ENCODE measurements around the gene MPZL1. TPM values are rescaled to one million over a fixed set of nuclear protein-coding genes. Genes with fewer than 3 reads are reported as not detected.

The MPZL1 gene
- total and polyA plus RNA-seq, 9 donors = 30.3 to 180 (median 80.1) TPM

DNA sequence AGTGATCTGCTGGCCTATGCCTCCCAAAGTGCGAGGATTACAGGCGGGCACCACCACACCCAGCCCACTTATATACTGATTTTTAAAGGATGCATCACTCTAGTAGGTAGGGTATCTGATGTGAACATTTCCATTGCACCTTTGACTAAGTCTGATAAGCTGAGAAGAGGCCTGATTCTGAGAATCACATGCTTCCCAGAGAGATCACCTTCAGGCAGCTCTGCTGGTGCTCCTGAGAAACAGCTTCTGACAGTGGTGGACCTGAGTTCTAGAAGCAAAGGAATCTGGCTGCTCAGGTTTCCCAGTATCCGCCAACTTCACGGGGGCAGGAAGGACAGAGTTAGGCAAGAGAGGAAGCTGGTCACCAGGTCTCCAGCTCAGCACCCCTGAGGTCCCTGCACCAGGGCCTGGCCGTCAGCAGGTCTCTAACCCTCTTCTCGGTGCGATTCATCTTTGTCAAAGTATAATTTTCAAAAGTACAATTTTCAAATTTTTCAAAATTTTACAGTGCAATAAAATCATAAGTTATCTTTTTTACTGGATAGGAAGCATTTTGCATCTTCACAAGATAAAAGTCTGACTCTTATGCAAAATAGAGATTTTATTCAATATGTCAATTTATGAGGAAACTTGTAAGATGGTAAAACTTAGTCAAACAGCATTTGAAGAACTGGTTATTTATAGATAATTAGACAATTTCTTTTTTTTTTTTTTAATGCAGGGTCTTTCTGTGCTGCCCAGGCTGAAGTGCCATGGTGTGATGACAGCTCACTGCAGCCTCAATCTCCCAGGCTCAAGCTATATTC is 25.8 kb upstream of the MPZL1 start:
- no peaks in the 10 kb centered on the region for H3K36me3 ChIP-seq
- no peaks in the 10 kb centered on the region for H3K27me3 ChIP-seq
- intact Hi-C loops (cut with DNase I) = no loop called here
- no peak for TF ChIP-seq CTCF (IDR thresholded peaks at IDR 0.05)
- no peak for TF ChIP-seq EP300 (IDR thresholded peaks at IDR 0.05)
- TF ChIP-seq POLR2A (IDR thresholded peaks at IDR 0.05) = no peak
- no peak overlapping the region for H3K4me3 ChIP-seq
- 86 to 93% (median 90%) methylated on average over 7 of the region's 7 CpGs for WGBS, 3 donors
- H3K9me3 ChIP-seq = no peaks in the 10 kb centered on the region
- H3K27ac ChIP-seq = no peak overlapping the region
- H3K4me1 ChIP-seq (ENCODE audit: insufficient read depth) = no peaks in the 10 kb centered on the region
- no peak for DNase-seq

GRCh38 chr1:167697667-167698141 is 24.1 kb upstream of the MPZL1 start:
- Histone ChIP-seq H3K36me3 (no peaks in the 10 kb centered on the region), H3K27me3 (no peaks in the 10 kb centered on the region), H3K4me3 (no peak overlapping the region), H3K27ac (no peak overlapping the region), H3K4me1 (ENCODE audit: insufficient read depth) (no peaks in the 10 kb centered on the region), H3K9me3 (no peaks in the 10 kb centered on the region)
- TF ChIP-seq POLR2A (IDR thresholded peaks at IDR 0.05) = no peak
- no peak for TF ChIP-seq EP300 (IDR thresholded peaks at IDR 0.05)
- TF ChIP-seq CTCF (IDR thresholded peaks at IDR 0.05) = no peak
- WGBS, 3 donors = 69 to 80% (median 77%) methylated on average over 14 of the region's 14 CpGs
- intact Hi-C loops (cut with DNase I) = no loop called here
- no peak for DNase-seq

- Histone ChIP-seq H3K27ac (no peak overlapping the region), H3K9me3 (no peaks in the 10 kb centered on the region), H3K36me3 (no peaks in the 10 kb centered on the region), H3K4me1 (ENCODE audit: insufficient read depth) (no peaks in the 10 kb centered on the region), H3K4me3 (no peak overlapping the region), H3K27me3 (no peaks in the 10 kb centered on the region)
- 84 to 90% (median 88%) methylated on average over 4 of the region's 4 CpGs for WGBS, 3 donors
- intact Hi-C loops (cut with DNase I) = no loop called here
- TF ChIP-seq EP300 (IDR thresholded peaks at IDR 0.05) (no peak), CTCF (IDR thresholded peaks at IDR 0.05) (no peak), POLR2A (IDR thresholded peaks at IDR 0.05) (no peak)
- no peak for DNase-seq
Observed at GRCh38 chr1:167698313-167698712, 23.5 kb upstream of the MPZL1 start.

- WGBS, 3 donors = 18 to 38% (median 27%) methylated on average over 1 of the region's 1 CpG
Observed at GRCh38 chr1:167701510-167701909, 20.3 kb upstream of the MPZL1 start.

More at GRCh38 chr1:167701510-167701909, 20.3 kb upstream of the MPZL1 start:
- Histone ChIP-seq H3K27ac (no peak overlapping the region), H3K36me3 (no peaks in the 10 kb centered on the region), H3K27me3 (no peaks in the 10 kb centered on the region), H3K4me1 (ENCODE audit: insufficient read depth) (no peaks in the 10 kb centered on the region), H3K4me3 (no peak overlapping the region), H3K9me3 (no peaks in the 10 kb centered on the region)
- intact Hi-C loops (cut with DNase I) = no loop called here
- TF ChIP-seq CTCF (IDR thresholded peaks at IDR 0.05) (no peak), POLR2A (IDR thresholded peaks at IDR 0.05) (no peak), EP300 (IDR thresholded peaks at IDR 0.05) (no peak)
- DNase-seq = no peak

Data from ovary (tissue), 9 donors.